Hepatic stellate cell (primary cell): ENCODE measurements around the gene THSD7A.
"Not testable (repeated sequence)": the region's sequence is repeated elsewhere in the genome, so short reads cannot be mapped to it uniquely, and the experiment has no call there.

Source experiments
- DNase-seq: peaks from one replicate; pipeline ENCODE4 v3.0.0; 2011; ENCODE audit warnings: low spot score

Gene THSD7A

GRCh38 chr7:11587048-11587447 lies 244.9 kb downstream of the THSD7A start:
- DNase-seq: no peak

GRCh38 chr7:11584406-11585031 lies 247.5 kb downstream of the THSD7A start:
- DNase-seq: no peak

- DNase-seq: no peak
Measured at GRCh38 chr7:11579141-11579540, 252.9 kb downstream of the THSD7A start.

GRCh38 chr7:11576310-11576709 lies 255.7 kb downstream of the THSD7A start:
- DNase-seq: no peak

GRCh38 chr7:11573128-11573750 lies 258.8 kb downstream of the THSD7A start:
- DNase-seq: no peak

DNA sequence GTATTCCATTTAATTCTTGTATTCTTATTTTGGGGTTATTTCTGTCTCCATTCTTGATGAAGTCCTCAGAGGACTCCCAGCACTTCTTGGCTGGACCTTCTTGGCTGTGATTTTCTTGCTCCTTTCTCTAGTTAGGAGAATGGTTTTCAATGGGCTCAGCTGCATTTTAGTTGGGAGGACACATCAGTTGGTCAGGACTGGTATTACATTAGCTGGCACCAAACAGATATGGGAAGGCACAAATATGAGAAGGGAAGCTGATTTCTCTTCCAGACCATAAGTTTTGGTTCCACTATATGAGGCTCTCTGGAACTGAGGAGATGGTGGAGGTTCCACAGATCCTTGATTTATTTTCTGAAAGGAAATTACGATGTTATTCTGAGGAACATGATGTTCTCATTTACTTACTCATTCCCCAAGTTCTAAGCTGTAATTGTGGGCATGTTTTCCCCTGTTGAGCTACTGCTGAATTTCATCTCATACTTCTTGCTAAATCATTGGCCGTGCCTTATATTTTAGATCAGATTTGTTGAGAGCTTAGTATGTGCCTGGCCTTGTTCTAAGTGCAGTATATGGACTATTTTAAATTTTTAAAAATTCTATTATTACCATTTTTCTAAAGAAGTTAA lies 261.0 kb downstream of the THSD7A start:
- no peak for DNase-seq

GRCh38 chr7:11570205-11570604 lies 261.8 kb downstream of the THSD7A start:
- DNase-seq: no peak

- DNase-seq: no peak
Measured at GRCh38 chr7:11567571-11567970, 264.4 kb downstream of the THSD7A start.

DNA sequence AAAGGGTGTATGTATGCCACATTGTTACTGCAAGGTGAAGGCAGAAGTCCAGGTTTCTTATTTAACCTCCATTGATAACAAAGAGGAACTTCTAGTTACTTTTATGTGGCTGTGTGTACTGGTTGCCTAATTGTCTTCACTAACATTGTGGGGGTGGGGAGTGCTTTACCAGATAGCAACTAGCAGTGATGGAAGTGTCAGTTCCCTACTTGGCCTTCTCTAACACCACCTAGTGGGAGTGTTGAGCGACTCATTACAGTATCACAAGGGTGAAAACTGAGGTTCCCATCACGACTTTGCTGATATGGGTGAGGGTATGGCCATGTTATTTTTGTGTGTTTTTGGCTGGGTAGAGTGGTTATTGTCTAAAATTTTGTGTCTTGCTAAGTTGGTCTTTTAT lies 274.4 kb downstream of the THSD7A start:
- no peak for DNase-seq

GRCh38 chr7:11552676-11553296 lies 279.2 kb downstream of the THSD7A start:
- no peak for DNase-seq

GRCh38 chr7:11551470-11551869 lies 280.5 kb downstream of the THSD7A start:
- DNase-seq: no peak

- DNase-seq: no peak
Measured at GRCh38 chr7:11548532-11548931, 283.5 kb downstream of the THSD7A start.

DNA sequence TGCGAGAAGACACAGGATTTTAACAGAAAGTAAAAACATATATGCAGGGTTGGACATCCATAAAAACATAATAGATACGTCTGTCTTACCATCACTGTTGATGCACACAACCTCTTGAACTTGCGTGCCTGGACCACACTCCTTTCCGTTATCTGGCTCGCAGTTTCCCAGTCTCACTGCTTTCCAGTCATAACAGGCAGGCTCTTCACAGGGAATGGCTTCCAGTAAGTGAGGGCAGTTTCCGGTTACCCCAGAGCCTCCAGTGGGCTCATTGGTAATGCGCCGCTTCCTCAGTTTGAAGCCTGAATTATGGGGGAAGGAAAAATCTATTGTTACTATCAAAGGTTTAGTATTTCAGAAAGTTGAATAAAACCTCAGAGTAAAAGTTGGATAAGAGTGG lies 290.7 kb downstream of the THSD7A start:
- DNase-seq: no peak

- DNase-seq: no peak
Measured at GRCh38 chr7:11540271-11540761, 291.7 kb downstream of the THSD7A start.

DNA sequence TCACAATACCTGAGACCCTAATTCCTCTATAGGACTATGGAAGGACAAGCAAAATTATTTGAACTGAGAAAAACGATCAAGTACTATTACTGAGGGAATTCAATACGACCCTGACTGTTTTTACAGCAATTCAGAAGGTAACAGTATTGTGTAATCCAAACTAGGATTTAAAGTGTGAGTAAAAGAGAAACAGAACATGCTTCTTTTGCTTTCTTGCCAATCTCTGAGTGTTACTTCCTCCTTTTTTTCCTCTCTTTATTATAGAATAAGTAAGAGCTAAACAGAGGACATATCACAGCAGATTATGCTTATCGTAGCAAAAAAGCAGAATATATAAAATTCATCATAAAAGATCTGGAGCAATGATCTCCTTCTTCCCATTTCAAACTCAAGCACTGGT lies 292.1 kb downstream of the THSD7A start:
- no peak for DNase-seq

DNA sequence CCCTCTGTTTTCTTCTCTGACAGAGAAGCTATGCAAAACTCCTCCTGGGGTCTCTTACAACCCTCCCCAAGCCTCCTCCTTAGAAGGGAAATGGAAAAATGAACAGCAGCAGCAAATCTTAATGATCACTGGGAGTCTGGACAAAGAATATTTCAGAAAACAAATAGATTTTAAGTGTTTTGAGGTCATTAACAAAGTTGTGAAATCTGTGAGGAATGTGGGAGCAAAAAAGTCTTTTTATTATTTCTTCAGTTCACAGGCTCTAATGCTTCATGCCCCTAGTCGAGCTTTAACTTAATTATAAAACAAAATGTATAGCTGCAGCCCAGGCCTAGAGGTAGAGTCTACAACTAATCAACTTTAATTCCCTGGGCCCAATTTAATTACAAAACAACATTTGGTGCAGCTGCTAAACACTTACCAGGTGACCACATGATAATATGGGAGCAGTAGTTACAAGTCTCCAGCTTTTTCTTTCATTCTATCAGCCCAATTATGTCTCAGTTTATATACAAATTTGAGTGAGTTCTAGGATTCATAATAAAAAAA lies 293.2 kb downstream of the THSD7A start:
- DNase-seq: no peak

DNA sequence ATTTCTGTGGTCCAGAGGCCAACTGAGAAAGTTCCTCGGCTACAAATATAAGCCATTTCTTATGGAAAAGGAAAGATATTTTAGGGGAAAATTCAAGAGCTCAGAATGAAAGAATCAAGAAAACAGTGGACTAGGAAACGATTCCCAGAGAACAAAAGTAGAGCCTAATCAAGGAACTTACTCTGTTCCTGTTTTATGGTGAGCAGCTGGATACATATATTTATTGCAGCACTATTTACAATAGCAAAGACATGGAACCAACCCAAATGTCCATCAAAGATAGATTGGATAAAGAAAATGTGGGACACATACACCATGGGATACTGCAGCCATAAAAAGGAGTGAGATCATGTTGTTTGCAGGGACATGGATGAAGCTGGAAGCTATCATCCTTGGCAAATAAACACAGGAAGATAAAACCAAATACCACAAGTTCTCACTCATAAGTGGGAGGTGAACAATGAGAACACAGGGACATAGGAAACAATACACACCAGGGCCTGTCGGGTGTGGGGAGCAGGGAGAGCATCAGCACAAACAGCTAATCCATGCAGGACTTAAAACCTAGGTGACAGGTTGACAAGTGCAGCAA lies 298.7 kb downstream of the THSD7A start:
- no peak for DNase-seq

- DNase-seq: no peak
Measured at GRCh38 chr7:11529382-11529781, 302.6 kb downstream of the THSD7A start.

DNA sequence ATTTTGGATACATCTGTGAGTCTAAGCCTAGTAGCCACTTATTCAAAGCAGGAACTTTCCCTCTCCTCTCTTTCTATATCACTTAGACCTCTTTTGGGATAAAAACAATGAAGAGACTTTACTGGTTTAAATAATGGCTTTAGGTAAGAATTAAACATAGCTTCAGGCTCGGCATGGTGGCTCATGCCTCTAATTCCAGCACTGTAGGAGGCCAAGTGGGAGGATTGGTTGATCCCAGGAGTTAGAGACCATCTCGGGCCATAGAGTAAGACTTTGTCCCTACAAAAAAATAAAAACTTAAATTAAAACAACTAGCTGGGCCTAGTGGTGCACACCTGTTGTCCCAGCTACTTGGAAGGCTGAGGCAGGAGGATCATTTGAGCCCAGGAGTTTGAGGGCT lies 304.3 kb downstream of the THSD7A start:
- no peak for DNase-seq

DNA sequence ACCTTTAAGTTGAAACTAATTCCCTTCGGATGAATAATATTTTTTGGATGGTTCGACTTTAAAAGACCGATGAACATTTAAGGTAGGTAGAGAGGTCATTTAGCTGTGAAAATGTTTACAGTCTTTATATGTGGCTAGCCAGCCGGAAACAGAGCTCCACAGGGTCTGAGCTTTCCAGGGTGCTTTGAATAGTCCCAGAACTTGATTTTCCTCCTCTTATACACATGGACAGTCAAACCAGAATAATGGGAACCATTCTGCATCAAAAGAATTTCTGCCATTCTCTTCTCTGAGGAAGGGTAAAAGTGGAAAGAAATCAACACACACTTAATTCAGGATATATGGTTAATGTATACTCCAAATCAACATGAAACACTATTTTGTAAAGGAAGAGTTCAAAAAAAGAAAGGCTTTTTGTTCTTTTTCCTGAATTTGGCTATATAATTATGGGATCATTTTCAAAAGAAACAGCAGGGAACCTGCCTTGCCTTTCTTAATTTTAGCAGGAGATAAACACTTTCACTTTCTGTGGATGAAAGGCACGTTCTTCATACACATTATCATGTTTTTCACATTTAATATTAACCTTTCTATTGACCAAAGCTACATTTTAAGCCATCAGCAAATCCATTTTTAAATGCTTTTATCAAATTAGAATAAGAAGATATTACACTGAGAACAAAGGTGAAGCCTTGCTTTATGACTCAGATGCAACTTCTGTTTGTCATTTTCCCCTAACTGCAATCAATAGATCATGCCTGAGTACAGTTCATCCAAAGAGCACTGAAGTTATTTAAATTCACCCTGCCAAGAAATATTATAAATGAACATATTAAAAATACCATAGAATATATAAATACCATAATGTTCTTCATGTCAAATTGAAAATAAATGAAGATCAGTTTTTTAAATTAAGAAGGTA lies 307.3 kb downstream of the THSD7A start:
- no peak for DNase-seq

GRCh38 chr7:11521964-11522499 lies 310.0 kb downstream of the THSD7A start:
- not testable (repeated sequence) for DNase-seq
